ENCODE data around the gene CPA1.

Gene CPA1

DNA sequence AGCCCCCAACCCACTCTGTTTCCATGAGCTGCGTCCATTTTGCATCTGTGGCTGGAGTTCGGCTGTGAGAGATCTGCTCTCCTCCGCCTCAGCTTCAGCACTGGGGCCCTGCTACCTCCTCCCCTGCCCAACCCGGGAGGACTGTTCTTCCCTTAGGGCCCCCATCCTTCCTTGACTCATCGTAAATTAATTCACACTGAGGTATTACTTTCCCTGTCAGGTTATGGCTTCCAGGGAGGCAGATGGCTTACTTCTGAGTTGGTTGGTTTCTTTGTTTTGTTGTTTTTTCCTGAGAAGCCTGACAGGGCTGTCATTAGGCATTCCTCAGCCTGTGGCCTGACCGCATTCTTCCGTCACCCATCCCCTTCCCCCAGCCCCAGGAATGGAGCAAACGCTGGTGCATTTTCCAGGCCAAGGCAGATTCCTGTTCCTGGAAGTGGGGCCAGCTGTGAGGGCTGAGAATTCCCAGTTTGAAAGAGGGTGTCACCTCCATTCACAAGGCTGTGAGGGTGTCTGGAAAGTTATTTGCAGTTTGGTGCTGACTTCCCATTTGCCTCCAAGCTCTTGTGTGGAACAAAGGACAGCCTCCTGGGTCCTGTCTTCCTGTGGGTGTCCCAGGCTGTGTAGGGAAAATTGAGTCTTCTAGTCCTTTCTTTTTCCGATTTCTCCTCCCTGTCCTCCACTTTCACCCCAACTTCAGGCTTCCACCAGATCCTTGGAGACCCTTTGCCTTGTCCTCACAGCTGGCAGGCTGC is 24.0 kb upstream of the CPA1 start:
- no peak for DNase-seq

DNA sequence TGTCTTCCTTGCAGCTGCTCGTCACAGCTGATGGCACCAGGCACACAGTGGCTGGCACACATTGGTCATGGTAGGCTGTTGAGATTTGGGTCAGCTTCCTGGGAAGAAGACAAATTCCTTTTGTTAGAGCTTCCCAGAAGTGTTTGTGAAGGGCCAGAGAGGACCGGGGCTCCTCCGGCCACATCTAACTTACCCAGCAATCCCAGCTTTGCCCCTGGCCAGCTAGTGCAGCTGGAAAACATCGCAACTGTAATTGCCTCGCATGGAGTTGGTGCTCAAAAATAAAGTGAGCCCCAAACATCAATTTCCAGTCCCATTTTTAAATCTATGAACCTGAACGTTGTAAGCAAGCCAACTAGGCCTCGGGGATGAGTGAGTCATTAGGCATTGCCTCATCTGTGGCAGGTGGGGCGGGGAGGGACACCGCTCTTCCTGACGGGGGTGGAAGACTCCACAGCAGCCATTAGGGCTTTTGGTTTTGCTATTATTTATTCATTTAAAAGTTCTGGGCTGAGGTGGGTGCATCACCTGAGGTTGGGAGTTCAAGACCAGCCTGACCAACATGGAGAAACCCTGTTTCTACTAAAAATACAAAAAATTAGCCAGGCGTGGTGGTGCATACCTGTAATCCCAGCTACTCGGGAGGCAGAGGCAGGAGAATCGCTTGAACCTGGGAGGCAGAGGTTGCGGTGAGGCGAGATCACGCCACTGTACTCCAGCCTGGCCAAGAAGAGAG is 23.2 kb upstream of the CPA1 start:
- DNase-seq: no peak

DNA sequence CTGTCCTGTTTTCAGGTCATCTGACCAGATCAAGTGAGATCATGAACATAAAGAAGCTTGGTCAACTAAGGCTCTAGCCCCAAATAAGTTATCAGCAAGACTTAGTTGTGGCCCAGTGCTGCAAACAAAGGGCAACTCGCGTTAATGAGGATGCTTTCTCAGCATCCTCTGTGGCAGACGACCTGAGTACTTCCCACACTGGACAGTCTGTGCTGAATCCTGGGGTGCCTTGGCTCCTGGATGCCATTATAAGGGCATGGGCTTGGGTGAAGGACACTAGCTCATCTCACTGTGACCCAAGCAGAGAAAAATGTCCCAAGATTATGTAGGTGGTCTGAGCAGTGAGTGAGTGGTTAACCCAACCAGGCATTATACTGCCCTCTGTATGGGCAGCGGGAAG is 21.8 kb upstream of the CPA1 start:
- DNase-seq: no peak

DNA sequence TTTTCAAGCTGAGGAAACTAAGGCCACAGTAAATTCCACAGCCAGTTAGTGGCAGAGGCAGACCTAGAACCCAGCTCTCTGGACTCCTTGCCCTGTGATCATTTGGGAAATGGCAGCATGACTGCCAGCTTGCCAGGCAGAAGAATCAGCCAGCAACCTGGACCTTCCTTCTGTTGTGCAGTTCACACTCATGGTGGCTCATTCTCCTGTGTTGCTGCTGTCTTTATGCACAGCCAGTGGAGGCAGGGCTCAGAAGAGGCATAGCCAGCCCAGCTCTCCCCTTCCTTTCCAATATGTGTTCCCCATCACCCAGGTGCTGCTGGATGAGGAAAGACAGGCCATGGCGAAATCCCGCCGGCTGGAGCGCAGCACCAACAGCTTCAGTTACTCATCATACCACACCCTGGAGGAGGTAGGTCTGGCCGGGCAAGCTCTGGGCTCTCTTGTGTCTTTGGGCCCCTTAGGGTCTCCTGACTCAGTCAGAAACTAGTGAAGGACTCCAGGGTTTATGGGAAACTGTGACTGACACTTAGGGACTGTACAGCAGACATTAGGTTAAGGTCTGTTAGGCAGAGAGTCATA is 20.9 kb upstream of the CPA1 start:
- DNase-seq: no peak

DNA sequence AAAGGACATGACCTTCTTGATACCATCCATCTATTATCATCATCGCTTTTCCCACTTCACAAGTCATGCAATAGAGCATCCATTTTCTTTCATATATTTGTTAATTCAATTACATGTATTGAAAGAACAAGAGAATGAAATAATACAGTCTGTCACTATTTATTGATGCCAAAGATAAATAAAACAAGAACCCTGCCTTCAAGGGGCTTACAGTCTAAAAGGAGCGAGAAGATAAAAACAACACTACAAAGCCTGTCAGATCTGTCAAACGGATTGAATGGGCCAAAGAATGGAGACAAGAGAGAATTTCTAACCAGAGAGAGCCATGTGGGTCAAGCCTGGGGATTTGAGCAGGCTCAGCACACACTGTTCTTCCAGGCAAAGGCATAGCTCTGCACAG is 19.8 kb upstream of the CPA1 start:
- DNase-seq: no peak

DNA sequence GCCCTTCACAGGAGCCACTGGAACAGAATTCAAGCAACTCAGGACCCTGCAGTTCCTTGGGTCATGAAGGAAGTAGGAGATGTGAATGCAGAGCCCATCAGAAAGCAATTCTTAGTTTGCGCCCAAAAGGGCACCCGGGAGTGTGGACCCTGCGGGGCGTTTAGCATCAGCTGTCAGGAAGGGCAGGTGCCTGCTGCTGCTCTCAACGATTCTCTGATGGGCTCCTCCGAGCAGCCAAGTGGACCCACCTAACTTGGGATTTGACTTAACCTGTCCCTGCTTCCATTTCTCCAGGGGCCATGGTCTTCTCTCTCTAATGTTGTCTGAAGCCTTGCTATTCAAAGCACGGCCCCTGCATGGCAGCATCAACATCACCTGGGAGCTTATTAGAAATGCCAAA is 18.6 kb upstream of the CPA1 start:
- no peak for DNase-seq

DNA sequence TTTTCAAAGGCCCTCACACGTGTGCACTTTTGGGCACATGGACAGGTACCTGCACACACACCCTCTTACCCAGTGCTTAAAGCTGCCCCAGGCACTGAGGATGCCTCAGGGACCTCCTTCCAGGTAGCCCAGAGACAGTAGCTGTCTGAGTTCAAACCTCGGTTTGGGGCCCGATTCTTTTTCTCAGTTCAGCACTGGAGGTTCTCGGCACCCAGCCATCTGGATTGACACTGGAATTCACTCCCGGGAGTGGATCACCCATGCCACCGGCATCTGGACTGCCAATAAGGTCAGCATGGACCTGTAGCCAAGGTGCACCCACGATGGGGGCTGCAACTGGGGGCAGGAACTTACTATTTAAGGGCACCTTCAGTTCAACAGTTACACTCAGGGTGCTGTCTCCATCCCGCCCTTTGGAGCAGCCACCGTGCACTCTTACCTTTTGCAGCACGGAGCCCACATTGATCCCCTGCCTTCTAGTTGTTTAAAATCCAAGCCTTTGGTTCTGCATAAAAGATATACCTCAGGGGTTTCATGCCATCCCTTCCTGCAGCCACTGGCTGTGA is 18.0 kb upstream of the CPA1 start:
- no peak for DNase-seq

DNA sequence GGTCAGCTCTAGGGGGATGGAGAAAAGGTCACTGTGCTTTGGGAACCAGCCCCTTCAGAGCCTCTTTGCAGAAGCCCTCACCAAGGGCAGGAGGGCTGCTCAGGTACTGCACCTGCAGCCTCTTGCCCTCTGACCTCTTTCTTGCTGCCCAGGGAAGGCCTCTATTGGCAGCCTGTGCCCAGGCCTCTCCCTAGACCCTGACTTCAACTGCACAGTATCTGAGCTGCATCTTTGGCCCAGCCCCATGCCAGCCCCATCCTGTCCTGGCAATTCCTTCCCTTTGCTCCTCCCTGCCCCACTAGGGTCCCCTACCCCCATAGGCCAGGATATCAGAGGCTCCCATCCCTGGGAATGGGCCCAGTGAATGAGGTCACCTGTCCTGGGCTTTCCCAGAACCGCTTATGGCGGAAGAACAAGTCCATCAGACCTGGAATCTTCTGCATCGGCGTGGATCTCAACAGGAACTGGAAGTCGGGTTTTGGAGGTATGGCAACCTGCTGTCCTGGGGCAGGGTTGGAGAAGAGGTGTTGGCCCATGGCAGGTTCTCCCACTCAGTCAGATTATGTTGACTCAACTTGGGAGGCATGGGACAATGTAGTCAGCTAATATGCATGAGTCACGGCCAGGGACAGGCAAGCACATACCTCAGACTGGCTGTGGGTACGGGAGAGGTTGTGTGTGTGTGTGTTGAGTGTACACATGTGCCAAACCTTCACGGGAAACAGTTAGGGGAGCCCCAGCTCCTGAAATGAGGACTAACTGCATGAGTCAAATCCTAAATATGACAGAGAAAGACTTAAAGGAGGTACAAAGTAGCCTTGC is 17.1 kb upstream of the CPA1 start:
- no peak for DNase-seq

DNA sequence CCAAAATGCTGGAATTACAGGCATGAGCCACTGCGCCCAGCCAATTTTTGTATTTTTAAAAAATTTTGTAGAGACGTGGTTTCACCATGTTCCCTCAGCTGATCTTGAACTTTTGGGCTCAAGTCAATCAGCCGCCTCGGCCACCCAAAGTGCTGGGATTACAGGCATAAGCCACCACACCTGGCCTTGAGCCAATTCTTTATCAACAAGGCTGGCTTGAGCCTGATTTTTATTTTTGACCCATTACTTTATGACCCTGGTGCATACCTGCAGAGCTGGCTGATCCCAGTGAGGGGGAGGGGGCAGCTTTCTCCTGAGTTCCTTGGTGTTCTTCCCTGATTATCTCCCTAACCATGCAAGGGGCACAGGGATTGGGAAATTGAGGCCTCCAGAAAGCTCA is 15.8 kb upstream of the CPA1 start:
- DNase-seq: peak; percentile 64

DNA sequence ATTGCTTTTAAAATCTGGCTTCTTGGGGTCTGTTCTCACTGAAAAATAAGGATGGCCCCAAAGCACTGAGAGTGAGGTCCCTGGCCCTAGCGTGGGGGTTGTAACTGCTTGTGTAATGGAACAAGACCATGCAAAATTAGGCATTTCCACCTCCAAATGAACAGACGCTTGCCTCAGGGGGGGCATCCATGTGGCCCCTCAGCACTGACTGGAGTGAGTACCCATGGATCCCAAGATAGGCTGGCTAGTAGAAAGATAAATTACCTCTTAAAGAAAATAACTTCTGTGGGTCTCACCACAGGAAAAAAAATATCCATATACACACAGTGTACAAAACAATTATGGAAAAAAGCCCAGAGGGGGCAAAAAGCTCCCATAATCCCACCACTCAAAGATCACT is 15.2 kb upstream of the CPA1 start:
- DNase-seq: no peak

DNA sequence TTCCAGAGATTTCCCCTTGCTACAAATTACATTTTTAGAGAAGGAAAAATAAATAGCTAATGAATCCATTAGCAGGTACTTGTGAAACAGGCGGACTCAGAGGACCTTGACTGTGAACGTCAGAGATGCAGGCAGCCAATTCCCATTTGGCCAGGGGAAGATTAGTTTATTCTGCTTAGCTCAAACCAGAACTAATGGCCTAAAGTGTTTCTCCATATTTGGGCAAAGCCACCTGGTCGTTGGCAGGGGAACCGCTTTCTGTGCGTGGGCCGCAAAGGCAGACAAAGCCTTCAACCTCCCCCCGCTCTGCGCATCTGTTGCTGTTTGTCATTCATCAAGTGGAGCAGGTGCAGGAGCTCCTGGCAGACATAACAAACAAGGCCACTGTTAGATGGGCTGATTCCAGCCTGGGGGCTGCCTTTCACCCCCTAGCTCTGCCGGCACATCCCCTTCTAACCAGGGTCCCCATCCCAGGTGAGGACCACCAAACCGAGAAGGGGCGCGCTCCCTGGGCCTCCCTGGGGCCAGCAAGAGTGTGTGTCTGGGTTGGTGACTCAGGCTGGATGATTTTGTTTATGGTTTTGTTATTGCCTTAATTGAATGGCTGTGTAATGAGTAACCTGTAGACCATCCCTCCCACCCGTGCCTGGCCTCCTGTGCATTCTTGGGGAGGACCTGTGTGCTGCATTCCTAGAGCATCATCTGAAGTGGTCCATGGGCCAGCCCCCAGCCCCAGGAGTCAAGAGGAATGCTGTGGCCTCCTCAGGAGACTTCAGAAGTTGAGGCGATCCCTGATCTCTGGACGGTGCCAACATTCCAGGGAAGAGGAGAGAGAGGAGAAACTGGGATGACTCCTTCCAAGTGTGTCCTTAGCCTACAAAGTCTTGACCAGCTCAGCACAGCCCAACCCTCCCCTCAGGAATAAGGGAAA is 14.5 kb upstream of the CPA1 start:
- DNase-seq: peak; percentile 88

DNA sequence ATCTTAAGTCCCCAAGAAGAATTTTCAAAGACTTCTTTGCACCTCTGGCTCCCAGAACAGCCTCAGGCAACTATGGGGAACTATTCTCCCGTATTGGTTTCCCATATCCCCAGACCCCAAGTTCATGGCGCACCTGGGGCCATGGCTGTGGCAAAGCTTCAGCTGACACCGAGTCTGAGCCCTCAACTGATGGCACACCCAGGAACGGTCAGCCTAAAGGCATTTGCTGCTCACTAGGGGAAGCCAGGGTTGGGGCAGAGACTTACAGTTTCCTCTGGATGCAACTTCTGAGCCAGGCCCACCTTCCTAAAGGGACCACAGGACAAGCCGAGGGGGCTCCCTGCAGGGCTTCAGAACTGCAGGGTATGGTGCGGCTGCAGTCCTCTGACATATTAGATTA is 13.7 kb upstream of the CPA1 start:
- DNase-seq: no peak

DNA sequence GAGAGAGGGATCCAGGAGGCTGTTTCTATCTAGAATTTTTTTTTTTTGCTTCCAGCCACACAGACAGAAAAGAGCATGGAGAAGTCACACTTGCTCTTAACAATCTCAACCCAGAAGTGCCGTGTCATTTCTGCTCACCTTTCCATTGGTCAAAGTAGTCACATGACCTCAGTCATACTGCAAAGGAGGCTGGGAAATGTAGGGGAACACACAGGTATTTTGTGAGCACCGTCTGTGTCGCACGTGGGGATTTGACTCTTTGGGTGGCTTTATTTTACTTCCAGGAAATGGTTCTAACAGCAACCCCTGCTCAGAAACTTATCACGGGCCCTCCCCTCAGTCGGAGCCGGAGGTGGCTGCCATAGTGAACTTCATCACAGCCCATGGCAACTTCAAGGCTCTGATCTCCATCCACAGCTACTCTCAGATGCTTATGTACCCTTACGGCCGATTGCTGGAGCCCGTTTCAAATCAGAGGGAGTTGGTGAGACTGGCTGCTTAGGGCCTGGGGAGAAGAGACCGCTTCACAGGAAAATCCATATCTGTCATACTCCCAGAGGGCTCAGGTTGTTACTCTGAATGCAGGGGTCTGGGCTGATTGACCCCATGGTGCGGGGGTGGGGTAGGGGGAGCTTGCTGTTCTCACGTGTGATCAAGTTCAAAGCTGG is 13.1 kb upstream of the CPA1 start:
- DNase-seq: no peak

DNA sequence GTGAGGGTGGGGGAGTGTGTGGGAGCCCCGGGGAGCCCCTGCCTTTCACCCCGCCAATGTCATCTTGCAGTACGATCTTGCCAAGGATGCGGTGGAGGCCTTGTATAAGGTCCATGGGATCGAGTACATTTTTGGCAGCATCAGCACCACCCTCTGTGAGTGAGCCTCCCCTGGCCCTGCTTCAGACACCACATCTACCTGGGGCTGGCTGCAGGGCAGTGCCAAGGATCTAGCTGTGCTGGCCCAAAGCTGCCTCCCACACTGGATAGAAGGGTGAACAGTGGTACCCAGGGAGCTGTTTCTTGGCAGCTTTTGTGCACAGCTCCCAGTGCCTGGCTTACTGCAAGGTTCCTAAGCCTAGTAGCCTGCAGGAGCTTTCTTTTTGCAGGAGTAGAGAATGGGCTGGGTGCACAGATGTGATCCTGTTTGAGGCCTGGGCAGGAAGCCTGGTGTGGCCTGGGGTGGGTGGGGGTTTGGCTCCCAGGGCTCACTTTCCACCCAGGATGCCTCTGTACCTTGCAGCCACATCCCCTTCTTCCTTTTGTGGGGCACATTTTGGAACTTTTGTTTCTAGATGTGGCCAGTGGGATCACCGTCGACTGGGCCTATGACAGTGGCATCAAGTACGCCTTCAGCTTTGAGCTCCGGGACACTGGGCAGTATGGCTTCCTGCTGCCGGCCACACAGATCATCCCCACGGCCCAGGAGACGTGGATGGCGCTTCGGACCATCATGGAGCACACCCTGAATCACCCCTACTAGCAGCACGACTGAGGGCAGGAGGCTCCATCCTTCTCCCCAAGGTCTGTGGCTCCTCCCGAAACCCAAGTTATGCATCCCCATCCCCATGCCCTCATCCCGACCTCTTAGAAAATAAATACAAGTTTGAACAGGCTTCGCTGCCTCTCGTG is 12.2 kb upstream of the CPA1 start:
- DNase-seq: no peak

DNA sequence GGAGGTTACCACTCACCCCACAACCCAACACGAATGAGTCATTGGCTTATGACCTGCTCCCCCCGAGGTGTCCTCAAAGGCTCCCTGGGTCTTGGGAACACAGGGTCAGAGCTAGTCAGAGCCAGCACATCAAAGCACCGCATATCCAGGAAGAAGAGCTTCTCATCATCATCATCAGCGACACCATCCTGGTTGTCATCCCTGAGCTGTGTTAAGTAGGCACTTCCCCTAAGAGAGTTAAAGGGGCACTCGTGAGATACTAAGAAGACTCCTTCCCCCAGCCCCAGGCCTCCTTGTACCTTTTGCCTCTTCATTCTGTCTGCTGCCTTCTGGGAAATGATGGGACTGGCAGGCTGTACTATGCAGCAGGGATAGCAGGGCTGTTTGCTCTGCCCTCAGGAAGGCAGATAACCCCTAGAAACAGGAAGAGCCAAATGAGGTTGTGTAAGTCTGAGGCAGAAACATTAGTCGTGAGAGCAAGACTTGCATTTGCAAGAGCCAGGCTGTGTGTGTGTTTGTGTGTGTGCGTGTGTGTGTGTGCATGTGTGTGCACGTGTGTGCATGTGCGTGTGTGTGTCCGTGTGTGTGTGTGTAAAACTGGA is 11.1 kb upstream of the CPA1 start:
- DNase-seq: no peak

DNA sequence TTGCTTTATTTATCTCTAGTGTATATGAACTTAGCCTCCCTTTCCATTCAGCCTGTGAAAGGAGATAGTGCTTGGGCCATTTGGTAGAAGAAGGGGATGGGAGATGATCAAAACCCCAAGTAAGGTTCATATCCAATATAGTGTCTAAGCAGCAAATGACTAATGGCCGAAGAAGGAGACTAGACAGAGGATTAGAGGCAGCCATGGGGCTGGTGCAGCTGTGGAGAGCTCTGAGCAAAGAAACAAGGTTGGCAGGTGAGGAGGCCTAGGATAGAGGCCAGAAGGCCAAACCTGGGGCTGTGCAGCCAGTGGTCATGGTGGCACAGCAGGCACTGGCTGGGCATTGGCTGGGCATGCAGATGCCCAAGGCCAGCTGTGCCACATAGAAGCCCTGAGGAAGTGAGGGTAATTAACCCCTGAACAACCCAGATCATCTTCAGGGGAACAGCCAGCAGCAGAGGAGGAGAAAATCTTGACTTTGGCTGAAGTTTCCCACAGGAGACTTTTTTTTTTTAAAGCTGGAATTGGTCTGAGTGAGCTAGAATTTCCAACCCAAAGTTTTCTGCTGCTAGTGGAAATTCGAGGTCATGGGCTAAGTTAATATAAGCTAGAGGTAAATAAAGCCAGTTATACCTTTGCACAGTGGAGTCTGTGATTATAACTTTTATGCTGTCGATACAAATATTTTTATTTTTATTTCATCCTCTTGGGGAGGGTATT is 10.3 kb upstream of the CPA1 start:
- peak; percentile 29 for DNase-seq

DNA sequence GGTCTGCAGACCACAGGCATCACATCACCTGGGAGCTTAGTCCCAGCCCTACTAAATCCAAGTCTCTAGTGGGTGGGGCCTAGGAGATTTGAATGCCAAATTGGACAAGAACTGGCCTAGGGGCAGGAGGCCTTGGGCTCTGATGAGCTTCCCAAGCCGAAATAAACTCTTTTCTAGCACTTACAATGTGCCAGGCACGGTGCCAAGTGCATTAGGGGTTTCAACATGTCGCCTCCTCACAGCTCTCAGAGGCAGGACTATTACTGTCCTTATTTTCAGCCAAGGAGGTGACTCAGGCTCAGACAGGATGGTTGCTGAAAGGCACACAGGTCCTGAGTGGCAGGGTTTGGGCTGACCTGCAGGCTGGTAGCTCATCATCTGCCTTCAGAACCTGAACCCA is 9.2 kb upstream of the CPA1 start:
- peak; percentile 12 for DNase-seq

DNA sequence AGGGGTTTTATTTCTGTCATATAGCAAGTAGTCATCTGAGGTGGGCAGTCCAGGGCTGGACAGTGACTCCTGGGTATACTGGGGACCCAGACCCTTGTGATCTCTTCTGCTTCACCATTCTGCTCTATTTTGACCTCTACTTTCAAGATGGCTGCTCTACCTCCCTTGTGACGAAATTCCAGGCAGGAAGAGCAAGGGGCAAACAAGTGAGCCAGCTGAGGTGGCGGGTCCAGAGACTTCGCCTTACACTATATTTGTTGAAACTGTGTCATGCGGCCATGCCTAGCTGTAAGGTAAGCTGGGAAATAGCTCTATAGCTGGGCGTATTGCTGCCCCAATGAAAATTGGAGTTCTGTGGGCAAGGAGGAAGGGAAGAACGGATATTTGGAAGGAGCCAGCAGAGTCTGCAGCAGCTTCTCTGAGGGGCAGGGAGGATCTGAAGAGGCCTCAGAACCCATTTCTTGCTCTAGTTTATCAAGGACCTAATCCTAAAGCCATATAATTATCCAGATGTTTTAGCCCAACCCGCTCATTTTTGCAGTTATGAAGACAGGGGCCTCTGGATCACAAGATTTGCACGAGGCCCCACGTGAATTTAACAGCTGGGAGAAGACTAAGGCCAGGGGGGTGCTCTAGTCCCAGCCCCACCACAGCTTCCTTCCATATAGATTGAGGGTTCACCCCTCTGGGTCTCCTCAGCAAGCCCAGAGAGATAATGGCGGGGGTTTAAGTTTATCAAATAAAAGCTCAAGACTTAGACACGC is 7.7 kb upstream of the CPA1 start:
- no peak for DNase-seq

Measured in NCI-H82 (cell line).